ENCODE results near the gene P3H3.

P3H3 gene

GRCh38 chr12:6822426-6823135, 5.6 kb upstream of the P3H3 start:
- Histone ChIP-seq H3K9me3 (ENCODE audit: control insufficient read depth, low read length) (no peaks in the 10 kb centered on the region), H3K27me3 (replicated peaks; ENCODE audit: control insufficient read depth, insufficient read depth, low read length) (peaks cover 39% of the 10 kb centered on the region), H3K36me3 (ENCODE audit: control insufficient read depth, insufficient read depth, low read length, severe bottlenecking) (no peaks in the 10 kb centered on the region), H3K4me3 (ENCODE audit: low read length) (no peak overlapping the region), H3K9ac (ENCODE audit: low read length) (no peak overlapping the region), H3K4me1 (ENCODE audit: control insufficient read depth, insufficient read depth, low read length) (peaks cover 13% of the 10 kb centered on the region)
- DNase-seq (ENCODE audit: low read depth): no peak

- Histone ChIP-seq H3K4me3 (ENCODE audit: low read length) (no peak overlapping the region), H3K4me1 (ENCODE audit: control insufficient read depth, insufficient read depth, low read length) (peaks cover 13% of the 10 kb centered on the region), H3K9me3 (ENCODE audit: control insufficient read depth, low read length) (no peaks in the 10 kb centered on the region), H3K36me3 (ENCODE audit: control insufficient read depth, insufficient read depth, low read length, severe bottlenecking) (no peaks in the 10 kb centered on the region), H3K27me3 (replicated peaks; ENCODE audit: control insufficient read depth, insufficient read depth, low read length) (peaks cover 35% of the 10 kb centered on the region), H3K9ac (ENCODE audit: low read length) (no peak overlapping the region)
- no peak for DNase-seq (ENCODE audit: low read depth)
These were observed 4.8 kb upstream of the P3H3 start for GRCh38 chr12:6823182-6824084.

- no peaks in the 10 kb centered on the region for H3K36me3 ChIP-seq (ENCODE audit: control insufficient read depth, insufficient read depth, low read length, severe bottlenecking)
- H3K9ac ChIP-seq (ENCODE audit: low read length): no peak overlapping the region
- no peak for DNase-seq (ENCODE audit: low read depth)
- H3K4me3 ChIP-seq (ENCODE audit: low read length): no peak overlapping the region
- H3K27me3 ChIP-seq (replicated peaks; ENCODE audit: control insufficient read depth, insufficient read depth, low read length): peaks cover 32% of the 10 kb centered on the region
- H3K4me1 ChIP-seq (ENCODE audit: control insufficient read depth, insufficient read depth, low read length): peaks cover 13% of the 10 kb centered on the region
- no peaks in the 10 kb centered on the region for H3K9me3 ChIP-seq (ENCODE audit: control insufficient read depth, low read length)
These were observed 4.0 kb upstream of the P3H3 start for GRCh38 chr12:6824085-6824775.

GRCh38 chr12:6824901-6825381, 3.3 kb upstream of the P3H3 start:
- Histone ChIP-seq H3K4me1 (ENCODE audit: control insufficient read depth, insufficient read depth, low read length) (peaks cover 13% of the 10 kb centered on the region), H3K9me3 (ENCODE audit: control insufficient read depth, low read length) (no peaks in the 10 kb centered on the region), H3K4me3 (ENCODE audit: low read length) (no peak overlapping the region), H3K9ac (ENCODE audit: low read length) (no peak overlapping the region), H3K27me3 (replicated peaks; ENCODE audit: control insufficient read depth, insufficient read depth, low read length) (peaks cover 28% of the 10 kb centered on the region), H3K36me3 (ENCODE audit: control insufficient read depth, insufficient read depth, low read length, severe bottlenecking) (no peaks in the 10 kb centered on the region)
- DNase-seq (ENCODE audit: low read depth): peak; percentile 19

GRCh38 chr12:6825398-6826124, 2.6 kb upstream of the P3H3 start:
- peak; percentile 93 for DNase-seq (ENCODE audit: low read depth)
- Histone ChIP-seq H3K9ac (ENCODE audit: low read length) (no peak overlapping the region), H3K4me3 (ENCODE audit: low read length) (no peak overlapping the region), H3K9me3 (ENCODE audit: control insufficient read depth, low read length) (no peaks in the 10 kb centered on the region), H3K36me3 (ENCODE audit: control insufficient read depth, insufficient read depth, low read length, severe bottlenecking) (no peaks in the 10 kb centered on the region), H3K27me3 (replicated peaks; ENCODE audit: control insufficient read depth, insufficient read depth, low read length) (peaks cover 22% of the 10 kb centered on the region), H3K4me1 (ENCODE audit: control insufficient read depth, insufficient read depth, low read length) (peaks cover 13% of the 10 kb centered on the region)

GRCh38 chr12:6826125-6826733, 2.0 kb upstream of the P3H3 start:
- Histone ChIP-seq H3K36me3 (ENCODE audit: control insufficient read depth, insufficient read depth, low read length, severe bottlenecking) (no peaks in the 10 kb centered on the region), H3K4me3 (ENCODE audit: low read length) (no peak overlapping the region), H3K27me3 (replicated peaks; ENCODE audit: control insufficient read depth, insufficient read depth, low read length) (peaks cover 22% of the 10 kb centered on the region), H3K9me3 (ENCODE audit: control insufficient read depth, low read length) (no peaks in the 10 kb centered on the region), H3K4me1 (ENCODE audit: control insufficient read depth, insufficient read depth, low read length) (peaks cover 9% of the 10 kb centered on the region), H3K9ac (ENCODE audit: low read length) (no peak overlapping the region)
- no peak for DNase-seq (ENCODE audit: low read depth)

GRCh38 chr12:6826734-6827436, 1.3 kb upstream of the P3H3 start:
- Histone ChIP-seq H3K27me3 (replicated peaks; ENCODE audit: control insufficient read depth, insufficient read depth, low read length) (peaks cover 20% of the 10 kb centered on the region), H3K4me1 (ENCODE audit: control insufficient read depth, insufficient read depth, low read length) (peaks cover 7% of the 10 kb centered on the region), H3K9ac (ENCODE audit: low read length) (peak overlapping the region; percentile 69), H3K4me3 (ENCODE audit: low read length) (no peak overlapping the region), H3K36me3 (ENCODE audit: control insufficient read depth, insufficient read depth, low read length, severe bottlenecking) (no peaks in the 10 kb centered on the region), H3K9me3 (ENCODE audit: control insufficient read depth, low read length) (no peaks in the 10 kb centered on the region)
- DNase-seq (ENCODE audit: low read depth): no peak

GRCh38 chr12:6827437-6827911, 733 bp upstream of the P3H3 start:
- peak; percentile 94 for DNase-seq (ENCODE audit: low read depth)
- peaks cover 6% of the 10 kb centered on the region for H3K4me1 ChIP-seq (ENCODE audit: control insufficient read depth, insufficient read depth, low read length)
- H3K9me3 ChIP-seq (ENCODE audit: control insufficient read depth, low read length): no peaks in the 10 kb centered on the region
- H3K27me3 ChIP-seq (replicated peaks; ENCODE audit: control insufficient read depth, insufficient read depth, low read length): peaks cover 15% of the 10 kb centered on the region
- peak overlapping the region; percentile 69 for H3K9ac ChIP-seq (ENCODE audit: low read length)
- H3K36me3 ChIP-seq (ENCODE audit: control insufficient read depth, insufficient read depth, low read length, severe bottlenecking): no peaks in the 10 kb centered on the region
- no peak overlapping the region for H3K4me3 ChIP-seq (ENCODE audit: low read length)

- peaks cover 3% of the 10 kb centered on the region for H3K27me3 ChIP-seq (replicated peaks; ENCODE audit: control insufficient read depth, insufficient read depth, low read length)
- peaks cover 9% of the 10 kb centered on the region for H3K4me1 ChIP-seq (ENCODE audit: control insufficient read depth, insufficient read depth, low read length)
- H3K9me3 ChIP-seq (ENCODE audit: control insufficient read depth, low read length): no peaks in the 10 kb centered on the region
- peak; percentile 75 for DNase-seq (ENCODE audit: low read depth)
- H3K36me3 ChIP-seq (ENCODE audit: control insufficient read depth, insufficient read depth, low read length, severe bottlenecking): no peaks in the 10 kb centered on the region
- H3K4me3 ChIP-seq (ENCODE audit: low read length): peak overlapping the region; percentile 87
- peak overlapping the region; percentile 90 for H3K9ac ChIP-seq (ENCODE audit: low read length)
These were observed 751 bp downstream of the P3H3 start for GRCh38 chr12:6828781-6829535.
